HG02763 (cell line): ENCODE data around the gene ALG2.
A peak's percentile ranks its signal among the peaks of the same experiment; 100 is the strongest.
"Not testable (repeated sequence)": the region's sequence is repeated elsewhere in the genome, so short reads cannot be mapped to it uniquely, and the experiment has no call there.

Experiments used
- ATAC-seq: cut with Tn5 transposase; IDR thresholded peaks from one replicate; pipeline ENCODE4 v1.9.1; 2021; ENCODE audit warnings: mild to moderate bottlenecking, moderate library complexity; ENCODE audit not compliant: unreplicated experiment

The ALG2 gene

DNA sequence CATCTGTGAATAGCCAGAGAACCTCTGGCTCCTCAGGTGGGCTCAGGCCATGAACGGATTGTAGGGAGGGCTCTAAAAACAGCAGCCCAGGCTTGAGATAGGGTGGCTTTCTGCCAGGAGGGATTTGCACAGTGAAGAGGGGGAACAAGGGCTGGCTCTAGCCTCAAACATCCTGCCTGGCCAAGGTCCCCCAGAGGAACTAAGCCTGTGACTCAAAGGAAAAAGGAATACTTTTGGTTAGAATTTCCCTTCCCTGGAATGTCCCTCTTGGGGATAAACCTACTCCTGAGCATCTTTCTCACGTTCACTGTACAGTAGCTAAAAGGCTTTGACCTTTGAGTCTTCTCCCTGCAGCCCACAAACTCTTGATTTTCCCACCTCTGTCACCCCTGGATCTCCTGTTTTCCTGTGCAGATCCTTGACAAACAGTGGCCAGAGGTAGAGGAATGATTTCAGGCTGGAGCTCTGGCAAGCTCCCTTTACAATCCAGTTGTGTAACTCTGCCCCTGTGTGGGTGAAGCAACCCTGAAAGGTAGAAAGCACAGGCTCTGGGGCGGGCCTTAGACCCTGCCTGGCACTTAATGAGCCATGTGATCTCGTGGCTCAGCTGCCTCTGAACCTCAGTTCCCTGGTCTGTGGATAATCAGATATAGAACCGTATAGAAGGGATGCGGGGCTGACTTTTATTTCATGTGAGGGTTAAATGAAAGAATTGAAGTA lies 17.8 kb upstream of the ALG2 start:
- ATAC-seq: no peak

DNA sequence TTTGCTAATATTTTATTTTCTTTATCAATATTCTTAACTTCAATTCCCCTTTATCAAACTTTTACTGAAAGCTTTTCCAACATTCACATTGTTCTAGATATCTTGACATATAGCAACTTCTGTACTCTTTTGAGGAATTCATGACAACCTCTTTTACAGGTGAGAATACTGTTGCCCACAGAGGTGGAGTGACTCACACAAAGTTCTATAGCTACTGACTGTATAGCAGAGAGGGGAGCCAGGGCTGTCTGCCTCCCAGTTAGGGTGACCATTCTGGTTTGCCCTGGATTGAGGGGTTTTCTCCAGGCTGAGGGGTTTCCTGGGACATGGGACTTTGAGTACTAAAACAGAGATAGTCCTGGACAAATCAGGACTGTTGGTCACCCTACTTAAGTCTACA lies 16.6 kb upstream of the ALG2 start:
- no peak for ATAC-seq

DNA sequence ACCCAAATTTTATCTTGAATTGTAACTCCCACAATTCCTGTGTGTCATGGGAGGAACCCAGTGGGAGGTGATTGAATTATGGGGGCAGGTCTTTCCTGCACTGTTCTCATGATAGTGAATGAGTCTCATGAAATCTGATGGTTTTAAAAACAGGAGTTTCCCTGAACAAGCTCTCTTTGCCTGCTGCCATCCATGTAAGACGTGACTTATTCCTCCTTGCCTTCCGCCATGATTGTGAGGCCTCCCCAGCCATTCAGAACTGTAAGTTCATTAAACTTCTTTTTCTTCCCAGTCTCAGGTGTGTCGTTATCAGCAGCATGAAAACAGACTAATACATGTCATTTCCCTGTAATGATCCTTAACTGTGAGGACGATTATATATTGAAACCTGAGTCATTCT lies 16.1 kb upstream of the ALG2 start:
- ATAC-seq: not testable (repeated sequence)

DNA sequence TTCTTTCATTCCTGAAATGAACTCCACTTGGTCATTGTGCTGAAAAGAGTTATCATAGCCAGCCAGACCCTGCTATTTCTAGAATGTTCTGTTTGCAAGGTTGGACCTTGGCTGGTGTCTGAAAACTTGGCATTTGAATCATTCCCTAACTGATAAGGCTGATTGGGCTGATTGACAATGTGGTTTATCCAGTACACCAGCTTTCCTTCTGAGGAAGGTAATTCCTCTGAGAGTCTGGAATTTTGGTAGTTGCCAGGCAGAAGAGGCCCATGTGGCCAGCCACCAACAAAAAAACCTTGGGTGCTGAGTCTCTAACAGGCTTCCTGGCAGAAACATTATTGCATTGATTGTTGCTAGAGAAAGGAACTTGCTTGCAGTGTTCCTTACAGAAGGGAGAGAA lies 15.6 kb upstream of the ALG2 start:
- ATAC-seq: no peak

DNA sequence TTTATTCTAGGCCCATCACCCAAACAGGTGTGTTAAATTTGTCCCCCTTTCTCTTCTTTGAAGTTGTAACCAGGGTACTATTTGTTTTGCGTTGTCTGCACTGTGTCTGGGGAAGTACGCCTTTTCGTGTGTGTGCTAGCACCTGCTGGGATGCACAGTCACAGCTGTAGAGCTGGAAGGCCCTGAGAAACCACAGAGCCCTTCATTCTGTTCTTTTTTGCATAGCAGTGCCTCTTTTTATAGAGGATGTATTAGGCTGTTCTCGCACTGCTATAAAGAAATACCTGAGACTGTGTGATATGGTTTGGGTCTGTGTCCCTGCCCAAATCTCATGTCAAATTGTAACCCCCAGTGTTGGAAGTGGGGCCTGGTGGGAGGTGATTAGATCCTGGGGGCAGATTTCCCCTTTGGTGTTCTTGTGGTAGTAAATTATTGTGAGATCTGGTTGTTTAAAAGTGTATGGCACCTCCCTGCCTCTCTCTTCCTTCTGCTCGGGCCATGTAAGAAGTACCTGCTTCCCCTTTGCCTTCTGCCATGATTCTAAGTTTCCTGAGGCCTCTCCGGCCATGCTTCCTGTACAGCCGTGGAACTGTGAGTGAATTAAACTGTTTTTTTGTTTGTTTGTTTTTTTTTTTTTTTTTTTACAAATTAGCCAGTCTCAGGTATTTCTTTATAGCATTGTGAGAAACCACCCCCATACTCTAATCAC lies 14.3 kb upstream of the ALG2 start:
- peak; percentile 93 for ATAC-seq

DNA sequence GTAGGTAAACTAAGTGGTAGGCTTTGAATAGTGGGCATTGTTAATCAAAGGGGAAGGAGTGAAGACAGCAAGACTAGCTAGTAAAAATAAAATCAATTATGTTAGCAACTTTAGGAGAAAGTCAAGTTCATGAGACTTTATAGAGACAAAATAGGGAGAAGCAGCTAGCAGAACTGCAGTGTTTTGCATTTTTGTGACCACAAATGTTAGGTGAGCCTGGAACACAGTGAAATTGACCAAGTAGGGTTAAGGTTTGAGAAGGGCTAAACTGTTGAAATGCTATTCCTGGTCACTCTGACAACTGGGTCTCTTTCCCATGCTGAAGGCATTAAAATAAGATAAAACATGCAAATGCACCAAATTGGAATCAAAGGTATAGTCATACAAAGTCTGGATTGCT lies 13.3 kb upstream of the ALG2 start:
- ATAC-seq: no peak

DNA sequence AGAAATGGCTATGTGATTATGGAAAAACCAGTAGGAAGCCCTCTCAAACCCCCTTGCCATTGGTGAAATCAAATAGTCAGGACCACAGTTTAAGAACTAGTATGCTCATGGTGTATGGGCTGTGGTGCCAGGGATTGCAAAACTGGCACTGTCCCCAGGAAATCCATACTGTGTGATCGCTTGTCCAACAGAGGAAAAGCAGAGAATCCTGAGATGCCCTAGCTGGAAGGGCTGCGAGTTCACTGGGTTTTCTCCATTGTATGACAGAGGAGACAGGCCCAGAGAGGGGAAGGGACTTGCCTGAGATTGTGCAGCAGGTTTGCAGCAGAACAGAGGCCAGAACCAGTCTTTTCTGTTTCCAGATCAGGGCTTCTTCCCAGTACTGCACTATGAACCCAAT lies 12.9 kb upstream of the ALG2 start:
- ATAC-seq: no peak

DNA sequence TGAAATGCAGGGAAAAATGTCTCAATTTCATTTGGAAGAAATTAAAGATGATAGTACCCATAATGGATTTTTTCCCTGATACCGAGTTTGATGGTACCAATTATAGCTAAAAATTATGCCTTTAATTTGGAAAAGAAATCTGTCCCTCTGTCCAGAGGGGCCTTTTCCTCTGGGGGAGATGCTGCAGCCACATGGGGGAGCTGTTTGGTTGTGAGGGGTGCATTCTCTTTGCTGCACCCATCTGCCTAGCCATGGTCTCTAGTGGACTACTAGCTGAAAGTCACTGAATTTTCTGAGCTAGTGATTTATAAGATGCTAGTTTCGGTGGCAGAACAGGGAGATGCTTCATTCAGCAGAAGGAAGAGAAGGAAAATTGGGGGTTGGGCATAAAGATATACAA lies 10.0 kb upstream of the ALG2 start:
- ATAC-seq: no peak

DNA sequence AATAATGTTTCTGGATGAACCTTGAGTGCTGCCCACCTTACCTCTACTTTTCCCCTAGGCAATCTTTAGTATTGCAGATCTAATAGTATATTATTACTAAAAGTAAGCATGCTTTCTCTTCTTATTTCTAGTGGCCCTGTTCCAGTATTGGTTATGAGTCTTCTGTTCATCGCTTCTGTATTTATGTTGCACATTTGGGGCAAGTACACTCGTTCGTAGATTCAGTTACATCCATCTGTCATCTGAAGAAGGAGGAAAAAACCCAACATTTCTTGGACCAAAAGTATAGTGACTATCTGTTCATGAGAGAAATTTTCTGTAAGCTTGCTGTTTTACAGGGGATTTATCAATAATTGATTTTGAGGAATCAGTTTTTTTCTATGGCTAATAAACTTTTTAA lies 8.5 kb upstream of the ALG2 start:
- ATAC-seq: no peak

DNA sequence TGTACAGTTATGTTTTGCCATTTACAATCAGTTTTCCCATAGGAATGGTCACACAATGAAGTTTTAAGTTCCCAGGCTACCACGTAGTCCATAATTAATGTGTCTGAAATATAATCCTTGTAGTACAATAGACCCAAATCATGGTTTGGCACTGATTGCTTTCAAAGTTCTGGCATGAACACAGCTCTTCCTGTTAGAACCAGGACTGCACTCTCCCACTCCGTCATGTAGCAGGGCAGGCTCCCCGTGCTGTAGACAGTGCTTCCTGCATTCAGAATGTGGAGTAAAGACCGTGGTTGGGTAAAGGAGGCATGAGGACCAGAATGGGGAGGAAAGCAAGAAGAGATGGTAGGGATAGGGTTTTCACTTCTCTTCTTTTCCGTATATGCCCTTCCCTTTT lies 4.3 kb upstream of the ALG2 start:
- ATAC-seq: no peak

DNA sequence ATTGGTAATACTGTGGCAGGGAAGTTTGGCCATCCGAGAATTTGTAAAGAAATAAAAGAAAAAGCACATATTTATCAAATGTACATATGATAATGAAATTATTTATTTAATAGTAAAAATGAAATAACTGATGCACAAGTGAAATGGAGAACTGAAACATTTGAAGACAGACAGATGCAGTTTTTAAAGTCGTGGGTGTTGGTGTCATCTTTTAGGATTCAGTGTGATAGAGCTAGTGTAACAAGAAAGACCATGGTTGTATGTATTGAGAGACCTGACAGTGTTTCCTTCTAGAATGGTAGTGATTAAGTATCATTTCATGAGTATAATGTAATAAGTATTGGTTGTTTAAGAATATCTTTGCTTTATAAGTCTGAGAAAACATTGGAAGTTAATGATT lies 2.7 kb upstream of the ALG2 start:
- no peak for ATAC-seq

DNA sequence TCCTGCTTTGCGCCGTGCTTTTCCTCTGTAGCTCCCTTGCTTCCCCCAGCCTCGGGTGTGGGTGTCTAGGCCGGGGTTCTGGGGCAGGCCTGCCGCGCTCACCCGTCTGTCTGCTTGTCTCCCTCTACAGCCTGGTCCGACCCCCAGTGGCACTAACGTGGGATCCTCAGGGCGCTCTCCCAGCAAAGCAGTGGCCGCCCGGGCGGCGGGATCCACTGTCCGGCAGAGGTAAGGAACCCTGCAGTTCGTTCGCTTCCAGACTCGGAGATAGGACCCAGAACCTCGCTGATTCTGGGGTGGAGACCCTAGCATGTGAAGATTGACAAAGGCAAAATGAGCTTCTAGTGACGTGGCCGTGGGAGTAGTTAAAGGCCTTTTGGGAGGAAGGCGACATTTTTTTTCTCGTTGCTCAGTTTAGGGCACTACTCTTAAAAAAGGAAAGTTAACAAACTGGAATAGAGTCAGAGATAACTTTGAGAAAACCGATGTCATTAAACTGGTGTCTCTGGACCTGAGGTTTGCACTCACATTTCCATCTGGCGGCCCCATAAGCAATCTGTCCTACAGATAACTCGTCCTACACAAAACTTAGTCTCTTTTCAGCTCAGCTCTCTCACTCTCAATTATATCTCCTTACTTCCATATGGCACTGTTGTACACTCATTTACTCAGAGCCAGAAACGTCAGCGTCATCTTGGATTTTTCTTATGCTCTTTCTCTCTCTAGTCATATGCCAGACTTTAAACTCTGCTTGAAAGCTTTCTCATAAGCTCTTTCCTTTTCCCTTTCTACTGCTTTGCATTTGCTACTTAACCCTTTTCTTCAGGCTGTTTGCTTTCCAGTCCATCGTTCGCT lies 901 bp upstream of the ALG2 start:
- no peak for ATAC-seq

DNA sequence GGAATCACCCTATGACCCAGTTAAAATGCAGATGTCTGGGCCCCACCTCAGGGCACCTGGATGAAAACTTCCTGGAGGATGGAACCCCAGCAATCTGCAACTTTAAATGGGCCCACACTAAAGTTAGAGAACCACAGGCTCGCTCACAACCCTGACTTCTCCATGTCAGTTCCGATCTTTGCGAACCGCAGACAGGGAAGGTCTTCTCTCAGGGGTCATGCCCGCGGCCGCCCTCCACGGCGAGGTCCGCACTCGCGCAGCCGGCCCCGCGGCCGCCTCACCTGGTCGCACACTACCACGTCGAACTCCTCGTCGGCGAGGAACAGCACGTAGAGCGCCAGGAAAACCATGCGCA lies 499 bp downstream of the ALG2 start:
- no peak for ATAC-seq

DNA sequence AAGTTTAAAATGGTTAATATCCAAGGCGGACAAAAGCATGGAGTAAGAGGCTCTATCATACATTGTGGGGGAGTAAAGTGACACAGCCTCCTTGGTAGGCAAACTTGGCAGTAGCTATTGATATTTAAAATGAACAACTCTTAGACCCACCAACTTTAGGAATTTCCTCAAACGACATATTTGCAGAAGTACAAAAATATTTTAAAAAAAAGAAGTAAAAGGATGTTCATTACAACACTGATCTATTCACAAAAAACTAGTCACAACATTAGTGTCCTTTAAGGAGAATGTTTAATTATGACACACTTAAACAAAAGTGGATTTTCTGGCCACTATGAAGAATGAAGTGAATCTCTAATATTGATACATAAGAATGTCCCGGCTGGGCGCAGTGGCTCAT lies 1.7 kb downstream of the ALG2 start:
- ATAC-seq: no peak

DNA sequence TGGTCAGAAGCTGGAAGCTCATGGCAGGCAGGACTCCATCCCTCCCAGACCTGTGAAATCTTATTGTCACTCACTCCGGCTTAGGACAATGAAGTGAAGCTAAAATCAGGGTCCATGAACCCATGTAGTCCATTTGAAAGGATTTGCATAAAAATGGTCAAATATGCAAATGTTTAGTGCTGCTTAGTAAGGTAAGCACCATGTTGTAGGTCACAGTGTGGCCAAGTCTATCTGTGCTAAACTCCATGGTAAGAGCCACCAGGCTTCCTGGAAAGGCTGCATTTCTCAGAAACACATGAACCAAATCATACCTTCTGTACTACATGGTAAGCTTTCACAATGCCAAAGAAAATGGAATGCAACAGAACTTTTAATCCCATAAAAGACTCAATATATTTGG lies 5.7 kb downstream of the ALG2 start:
- ATAC-seq: no peak

DNA sequence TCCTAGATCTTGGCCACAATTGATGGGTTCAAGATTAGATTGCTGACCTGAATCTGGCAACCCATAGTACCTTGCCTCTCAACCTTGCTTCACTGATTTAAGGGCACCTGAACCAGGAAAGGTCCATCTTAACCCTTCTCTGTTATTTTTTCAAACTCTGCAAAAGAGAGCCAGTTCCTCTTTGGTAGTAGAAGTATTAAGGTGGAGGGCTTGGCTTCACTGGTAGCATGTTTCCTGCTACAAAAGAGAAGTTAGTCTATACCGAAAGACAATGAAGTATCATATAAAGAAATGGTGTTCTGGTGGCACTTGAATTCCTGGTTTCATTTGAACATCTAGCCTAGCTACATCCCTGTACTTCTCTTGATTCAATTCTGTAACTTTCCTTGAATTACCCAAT lies 8.5 kb downstream of the ALG2 start:
- no peak for ATAC-seq

DNA sequence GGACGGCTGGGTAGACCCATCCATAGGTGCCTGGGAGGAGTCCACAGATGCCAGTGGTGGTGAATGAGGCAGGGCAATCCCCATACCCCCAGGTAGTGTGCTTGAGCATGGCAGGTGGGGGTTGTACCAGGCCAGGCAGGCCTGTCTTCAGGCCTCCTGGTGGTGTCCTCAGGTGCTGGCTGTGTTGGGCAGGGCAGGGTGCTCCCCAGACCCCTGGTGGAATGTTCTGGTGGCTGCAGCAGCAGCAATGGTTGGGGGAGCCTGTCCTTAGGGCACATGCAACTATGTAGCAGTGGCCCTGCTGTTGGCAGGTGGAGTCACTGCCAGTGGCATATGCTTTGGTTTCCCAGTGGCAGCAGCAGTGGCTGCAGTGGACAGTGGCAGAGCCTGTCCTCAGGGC lies 10.0 kb downstream of the ALG2 start:
- no peak for ATAC-seq

DNA sequence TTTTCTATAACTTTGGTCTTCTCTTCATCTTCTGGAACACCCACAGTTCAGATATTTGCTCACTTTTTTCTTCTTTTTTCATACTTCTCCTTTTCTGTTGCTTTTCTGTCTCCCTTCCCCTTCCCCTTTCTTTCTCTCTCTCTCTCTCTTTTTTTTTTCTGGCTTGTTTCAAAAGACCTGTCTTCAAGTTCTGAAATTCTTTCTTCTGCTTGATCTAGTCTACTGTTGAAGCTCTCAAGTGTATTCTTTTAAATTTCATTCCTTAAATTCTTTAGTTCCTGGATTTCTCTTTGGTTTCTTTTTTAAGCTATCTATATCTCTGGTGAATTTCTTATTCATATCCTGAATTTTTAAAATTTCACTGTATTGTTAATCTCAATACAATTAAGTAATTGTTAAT lies 11.2 kb downstream of the ALG2 start:
- ATAC-seq: no peak

DNA sequence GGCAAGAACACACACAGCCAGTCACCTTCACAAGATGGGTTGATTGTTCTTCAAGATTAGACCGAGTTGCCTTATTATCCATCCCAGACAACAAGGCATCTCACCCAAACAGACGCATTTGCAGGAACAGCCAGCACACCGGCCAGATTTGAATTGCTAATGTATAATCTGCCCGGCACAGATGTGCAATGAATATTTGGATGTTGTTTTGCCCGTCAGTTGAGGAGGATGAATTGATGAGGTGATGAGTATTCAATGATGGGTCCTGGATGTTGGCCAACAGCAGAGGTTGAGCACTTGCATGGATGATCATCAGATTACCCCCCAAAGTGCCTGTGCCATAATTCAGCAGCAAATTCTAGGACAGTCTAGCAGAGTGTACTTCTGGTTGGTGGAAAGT lies 20.1 kb downstream of the ALG2 start:
- no peak for ATAC-seq

DNA sequence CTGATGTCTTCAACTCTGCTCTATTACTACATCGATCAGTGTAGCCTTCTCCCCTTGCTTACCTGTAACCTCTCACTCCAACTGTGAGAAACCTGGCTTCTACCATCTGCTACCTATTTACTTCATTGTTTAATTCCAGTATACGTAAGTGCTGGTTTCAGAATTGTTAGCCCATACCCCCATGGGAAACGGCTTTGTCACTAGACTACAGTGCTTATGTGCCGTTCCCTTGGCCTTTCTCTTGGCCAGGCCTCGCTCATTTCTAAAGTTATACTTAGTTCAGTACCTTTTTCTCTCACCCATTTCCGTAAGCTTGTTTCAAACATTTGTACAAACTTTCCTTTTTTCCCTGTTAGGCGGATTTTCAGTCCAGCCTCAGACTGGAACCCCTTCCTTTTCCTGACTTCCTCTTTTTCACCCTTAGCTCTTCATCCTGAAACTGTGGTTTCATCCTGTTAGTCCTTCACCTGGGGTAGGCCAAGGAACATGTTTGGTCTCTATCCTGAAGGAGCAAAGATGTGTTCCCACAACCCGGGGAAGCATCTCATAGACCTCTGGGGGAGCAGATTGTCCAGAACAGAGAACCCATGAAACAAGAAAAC lies 21.7 kb downstream of the ALG2 start:
- peak; percentile 44 for ATAC-seq

DNA sequence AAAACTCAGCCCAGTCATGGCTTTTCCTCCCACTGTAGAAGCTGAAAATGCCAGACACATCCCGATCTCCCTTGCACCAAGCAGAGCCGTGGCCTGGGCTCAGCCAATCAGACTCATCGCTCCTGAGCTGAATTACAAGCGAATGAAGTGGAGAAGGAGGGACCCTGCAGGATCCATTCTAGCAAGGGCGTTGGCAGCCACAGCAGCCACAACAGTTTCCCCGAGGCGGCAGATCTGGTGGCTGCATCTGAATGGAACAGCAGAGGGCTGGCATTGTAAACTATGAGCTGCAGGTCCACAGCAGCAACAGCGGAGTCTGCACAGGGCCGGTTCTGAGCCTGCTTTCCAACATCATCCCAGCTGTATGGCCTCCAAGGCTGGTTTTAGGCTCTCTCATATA lies 23.8 kb downstream of the ALG2 start:
- no peak for ATAC-seq
